RWPE2 (cell line): ENCODE data around the gene USP34.

Experiments
- ATAC-seq: fragments of 200-7000 bp; cut with Tn5 transposase; 3 replicates; pipeline ENCODE4 v1.9.1; 2021; ENCODE audit warnings: low read depth
- DNase-seq: peaks from one replicate; pipeline ENCODE4 v3.0.0-alpha.2; 2020; ENCODE audit warnings: low spot score
- H3K27ac ChIP-seq: fragments of 450-650 bp; 2 replicates; pipeline ENCODE4 v1.5.1; 2017; ENCODE audit warnings: mild to moderate bottlenecking; ENCODE audit not compliant: poor library complexity, severe bottlenecking
- H3K27me3 ChIP-seq: fragments of 250-450 bp; sonication (Bioruptor Pico); 2 replicates; pipeline ENCODE4 v1.5.1; 2021; ENCODE audit warnings: mild to moderate bottlenecking, moderate library complexity; ENCODE audit not compliant: insufficient read depth, poor library complexity, severe bottlenecking
- H3K36me3 ChIP-seq: fragments of 250-450 bp; sonication (Bioruptor Pico); 2 replicates; pipeline ENCODE4 v1.5.1; 2020; ENCODE audit warnings: low read depth, mild to moderate bottlenecking, moderate library complexity
- H3K4me1 ChIP-seq: fragments of 250-450 bp; sonication (Bioruptor Pico); 2 replicates; pipeline ENCODE4 v1.5.1; 2021; ENCODE audit warnings: mild to moderate bottlenecking, moderate library complexity; ENCODE audit not compliant: insufficient read depth, poor library complexity, severe bottlenecking
- H3K4me3 ChIP-seq: fragments of 250-450 bp; sonication (Bioruptor Pico); 2 replicates; pipeline ENCODE4 v1.5.1; 2021; ENCODE audit warnings: mild to moderate bottlenecking, moderate library complexity; ENCODE audit not compliant: severe bottlenecking
- H3K9me3 ChIP-seq: fragments of 250-450 bp; sonication (Bioruptor Pico); 2 replicates; pipeline ENCODE4 v1.5.1; 2021; ENCODE audit warnings: mild to moderate bottlenecking, moderate library complexity; ENCODE audit not compliant: severe bottlenecking
- TF ChIP-seq, protein P1 (sequence below): fragments of 450-650 bp; IDR thresholded peaks from one replicate; pipeline ENCODE4 v1.5.1; 2017; ENCODE audit warnings: mild to moderate bottlenecking, moderate library complexity; ENCODE audit not compliant: poor library complexity, severe bottlenecking

Gene USP34

GRCh38 chr2:61504949-61505348 lies 34.1 kb upstream of the USP34 start:
- Histone ChIP-seq H3K9me3 (no peaks in the 10 kb centered on the region), H3K36me3 (peaks cover 84% of the 10 kb centered on the region), H3K27me3 (no peaks in the 10 kb centered on the region), H3K4me1 (no peaks in the 10 kb centered on the region), H3K27ac (no peak overlapping the region), H3K4me3 (no peak overlapping the region)
- TF ChIP-seq, protein P1, sequence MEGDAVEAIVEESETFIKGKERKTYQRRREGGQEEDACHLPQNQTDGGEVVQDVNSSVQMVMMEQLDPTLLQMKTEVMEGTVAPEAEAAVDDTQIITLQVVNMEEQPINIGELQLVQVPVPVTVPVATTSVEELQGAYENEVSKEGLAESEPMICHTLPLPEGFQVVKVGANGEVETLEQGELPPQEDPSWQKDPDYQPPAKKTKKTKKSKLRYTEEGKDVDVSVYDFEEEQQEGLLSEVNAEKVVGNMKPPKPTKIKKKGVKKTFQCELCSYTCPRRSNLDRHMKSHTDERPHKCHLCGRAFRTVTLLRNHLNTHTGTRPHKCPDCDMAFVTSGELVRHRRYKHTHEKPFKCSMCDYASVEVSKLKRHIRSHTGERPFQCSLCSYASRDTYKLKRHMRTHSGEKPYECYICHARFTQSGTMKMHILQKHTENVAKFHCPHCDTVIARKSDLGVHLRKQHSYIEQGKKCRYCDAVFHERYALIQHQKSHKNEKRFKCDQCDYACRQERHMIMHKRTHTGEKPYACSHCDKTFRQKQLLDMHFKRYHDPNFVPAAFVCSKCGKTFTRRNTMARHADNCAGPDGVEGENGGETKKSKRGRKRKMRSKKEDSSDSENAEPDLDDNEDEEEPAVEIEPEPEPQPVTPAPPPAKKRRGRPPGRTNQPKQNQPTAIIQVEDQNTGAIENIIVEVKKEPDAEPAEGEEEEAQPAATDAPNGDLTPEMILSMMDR = no peak
- DNase-seq = no peak
- ATAC-seq = no peak

DNA sequence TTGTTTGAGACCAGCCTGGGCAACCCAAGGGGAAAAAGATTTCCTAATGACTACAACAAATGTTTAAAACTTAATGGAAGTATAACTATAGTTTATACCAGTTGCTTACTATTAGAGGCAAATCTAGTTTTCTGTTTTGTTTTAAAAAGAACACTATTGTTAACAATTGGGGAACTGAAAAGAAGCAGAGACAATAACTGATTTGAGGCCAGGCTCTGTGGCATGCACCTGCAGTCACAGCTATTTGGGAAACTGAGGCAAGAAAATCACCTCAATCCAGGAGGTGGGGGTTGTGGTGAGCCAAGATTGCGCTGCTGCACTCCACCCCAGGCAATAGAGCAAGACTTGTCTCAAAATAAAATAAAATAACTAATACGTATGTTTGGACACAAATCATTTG lies 28.2 kb upstream of the USP34 start:
- Histone ChIP-seq H3K4me3 (no peak overlapping the region), H3K27me3 (no peaks in the 10 kb centered on the region), H3K27ac (no peak overlapping the region), H3K9me3 (no peaks in the 10 kb centered on the region), H3K36me3 (peaks cover 93% of the 10 kb centered on the region), H3K4me1 (no peaks in the 10 kb centered on the region)
- DNase-seq (no peak), ATAC-seq (no peak)
- TF ChIP-seq, protein P1 = no peak

- DNase-seq (no peak), ATAC-seq (no peak)
- peaks cover 100% of the 10 kb centered on the region for H3K36me3 ChIP-seq
- H3K9me3 ChIP-seq = no peaks in the 10 kb centered on the region
- H3K4me3 ChIP-seq = no peak overlapping the region
- no peaks in the 10 kb centered on the region for H3K4me1 ChIP-seq
- no peaks in the 10 kb centered on the region for H3K27me3 ChIP-seq
- no peak overlapping the region for H3K27ac ChIP-seq
- TF ChIP-seq, protein P1 = no peak
Measured at GRCh38 chr2:61493523-61493942, 22.6 kb upstream of the USP34 start.

- DNase-seq (no peak), ATAC-seq (no peak)
- Histone ChIP-seq H3K4me1 (no peaks in the 10 kb centered on the region), H3K9me3 (no peaks in the 10 kb centered on the region), H3K27ac (no peak overlapping the region), H3K36me3 (peaks cover 100% of the 10 kb centered on the region), H3K27me3 (no peaks in the 10 kb centered on the region), H3K4me3 (no peak overlapping the region)
- TF ChIP-seq, protein P1 = no peak
Measured at GRCh38 chr2:61492476-61492875, 21.6 kb upstream of the USP34 start.

GRCh38 chr2:61485281-61485680 lies 14.4 kb upstream of the USP34 start:
- H3K36me3 ChIP-seq = peaks cover 100% of the 10 kb centered on the region
- H3K27ac ChIP-seq = no peak overlapping the region
- no peaks in the 10 kb centered on the region for H3K4me1 ChIP-seq
- no peaks in the 10 kb centered on the region for H3K9me3 ChIP-seq
- DNase-seq (no peak), ATAC-seq (no peak)
- TF ChIP-seq, protein P1 = no peak
- H3K27me3 ChIP-seq = no peaks in the 10 kb centered on the region
- no peak overlapping the region for H3K4me3 ChIP-seq
